Stimulated activated naive CD8-positive, alpha-beta T cell treated with anti-CD3 and anti-CD28 coated beads, Interleukin-15, Interleukin-2, amounts not matched to agents 100 ng/mL and 50 ng/mL, for 24 hours (primary cell): ENCODE measurements around the gene SMAD6.

Experiments
- H3K27ac Mint-ChIP-seq: one replicate; pipeline ENCODE4 v1.8.0; 2021; ENCODE audit warnings: mild to moderate bottlenecking, mixed read lengths
- H3K27me3 Mint-ChIP-seq: one replicate; pipeline ENCODE4 v1.8.0; 2021; ENCODE audit warnings: mixed read lengths
- H3K36me3 Mint-ChIP-seq: one replicate; pipeline ENCODE4 v1.8.0; 2021; ENCODE audit warnings: low read depth, mixed read lengths
- H3K4me1 Mint-ChIP-seq: one replicate; pipeline ENCODE4 v1.8.0; 2021; ENCODE audit warnings: low read depth, mixed read lengths
- H3K4me3 Mint-ChIP-seq: one replicate; pipeline ENCODE4 v1.8.0; 2021; ENCODE audit warnings: mild to moderate bottlenecking, mixed read lengths
- H3K9me3 Mint-ChIP-seq: one replicate; pipeline ENCODE4 v1.8.0; 2021; ENCODE audit warnings: mixed read lengths

SMAD6 gene

DNA sequence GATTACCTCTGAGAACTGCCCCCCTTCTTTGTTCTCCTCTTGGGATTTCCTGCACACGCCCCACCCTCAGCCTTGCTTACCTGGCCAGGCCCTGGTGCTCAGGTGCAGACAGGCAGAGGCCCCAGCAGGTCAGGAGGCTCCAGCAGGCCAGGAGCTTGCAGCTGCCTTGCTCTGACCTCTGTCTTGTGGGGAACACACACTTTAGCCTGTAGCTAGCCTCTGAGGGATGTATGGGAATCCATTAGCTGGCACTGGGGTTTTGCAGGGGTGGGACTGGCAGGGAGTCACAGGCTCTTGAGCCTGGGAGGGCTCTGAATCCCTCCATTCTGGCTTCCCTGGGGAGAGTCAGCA, 2.7 kb downstream of the SMAD6 start:
- Mint-ChIP-seq H3K4me1 (peaks cover 24% of the 10 kb centered on the region), H3K9me3 (no peaks in the 10 kb centered on the region), H3K27ac (no peak overlapping the region), H3K4me3 (peak overlapping the region; percentile 70), H3K27me3 (peaks cover 25% of the 10 kb centered on the region), H3K36me3 (no peaks in the 10 kb centered on the region)

DNA sequence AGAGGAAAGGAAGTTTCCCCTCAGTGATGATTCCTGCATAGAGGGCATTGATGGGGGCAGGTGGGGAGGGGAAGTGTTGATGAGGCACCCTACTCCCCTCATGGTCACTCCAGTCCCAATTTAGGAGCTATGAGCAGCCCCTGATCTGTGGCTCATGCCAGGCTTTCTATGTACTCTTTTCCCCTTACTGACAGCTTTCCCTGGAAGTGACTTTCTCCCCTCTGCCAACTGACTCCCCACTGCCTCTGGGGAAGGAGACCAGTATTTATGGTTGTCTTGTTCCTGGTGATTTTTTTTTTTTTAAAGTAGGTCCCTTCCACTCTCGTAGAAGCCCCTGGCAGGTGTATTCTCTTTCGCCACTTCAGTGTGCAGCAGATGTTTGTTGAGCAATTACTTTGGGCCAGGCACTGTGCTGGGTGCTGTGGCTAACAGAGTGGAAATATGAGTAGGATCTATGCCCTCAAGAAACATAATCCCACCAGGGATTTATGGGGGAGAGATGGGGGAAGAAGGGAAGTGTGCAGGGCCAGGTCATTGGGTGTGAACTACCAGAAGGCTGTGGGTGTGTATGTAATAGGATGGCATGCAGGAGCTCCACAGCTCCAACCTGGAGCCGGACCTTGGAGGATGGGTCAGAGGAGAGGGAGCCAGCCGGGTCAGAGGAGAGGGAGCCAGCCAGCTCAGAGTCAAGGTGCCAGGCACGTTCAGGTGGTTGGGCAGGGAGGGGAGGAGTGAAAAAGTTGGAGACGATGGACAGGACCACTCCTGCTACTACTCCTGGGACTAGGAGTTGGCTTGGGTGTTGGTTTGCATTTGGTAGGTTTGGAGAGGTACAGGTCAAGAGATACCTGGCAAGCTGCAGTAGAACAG, 3.5 kb downstream of the SMAD6 start:
- Mint-ChIP-seq H3K4me1 (peaks cover 18% of the 10 kb centered on the region), H3K4me3 (no peak overlapping the region), H3K27ac (no peak overlapping the region), H3K9me3 (no peaks in the 10 kb centered on the region), H3K36me3 (no peaks in the 10 kb centered on the region), H3K27me3 (peaks cover 23% of the 10 kb centered on the region)

DNA sequence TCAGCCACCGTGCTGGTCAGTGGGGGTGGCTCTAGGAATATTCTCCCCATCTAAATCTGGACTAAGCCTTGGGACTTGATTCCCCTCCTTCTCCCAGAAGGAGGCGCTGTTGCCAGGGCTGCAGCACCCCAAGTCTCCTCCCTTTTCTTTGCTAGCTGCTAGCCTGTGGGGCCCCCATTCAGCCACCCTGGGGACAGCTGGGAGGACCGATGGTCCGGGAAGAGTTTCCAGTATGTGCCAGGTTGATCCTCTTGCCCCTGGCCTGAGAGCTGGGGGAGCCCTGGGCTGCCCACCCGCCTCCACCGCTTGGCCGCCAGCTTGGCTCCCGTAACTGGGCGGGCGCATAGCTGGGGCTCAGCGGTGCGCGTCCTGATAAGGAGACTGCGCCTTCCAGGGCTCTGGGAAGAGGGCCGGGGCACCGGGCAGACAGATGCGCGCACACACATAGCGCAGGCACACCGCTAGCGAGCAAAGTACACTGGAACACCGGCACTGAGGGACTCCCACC, 4.2 kb downstream of the SMAD6 start:
- peaks cover 22% of the 10 kb centered on the region for H3K27me3 Mint-ChIP-seq
- H3K36me3 Mint-ChIP-seq = no peaks in the 10 kb centered on the region
- H3K9me3 Mint-ChIP-seq = no peaks in the 10 kb centered on the region
- no peak overlapping the region for H3K27ac Mint-ChIP-seq
- H3K4me1 Mint-ChIP-seq = peaks cover 16% of the 10 kb centered on the region
- H3K4me3 Mint-ChIP-seq = no peak overlapping the region

DNA sequence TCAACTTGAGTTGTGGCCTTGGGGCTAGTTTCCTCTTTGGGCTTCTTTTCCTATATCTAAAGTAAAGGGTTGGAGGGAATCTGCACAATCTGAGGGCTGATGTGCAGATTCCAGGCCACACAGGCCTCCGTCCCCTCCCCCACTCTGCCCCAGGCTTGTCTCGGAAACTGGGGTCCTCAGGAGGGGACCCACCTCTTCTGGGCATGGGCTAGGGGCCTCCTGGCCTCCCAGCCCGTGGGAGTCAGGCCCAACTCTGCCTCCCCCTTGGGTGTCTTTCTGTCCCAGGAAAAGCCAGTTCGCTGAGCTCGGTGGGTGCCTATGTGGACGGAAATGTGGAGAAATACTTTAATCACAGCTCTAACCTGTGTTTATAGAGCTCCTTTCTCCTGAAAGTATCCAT, 4.8 kb downstream of the SMAD6 start:
- Mint-ChIP-seq H3K36me3 (no peaks in the 10 kb centered on the region), H3K9me3 (no peaks in the 10 kb centered on the region), H3K4me1 (peaks cover 12% of the 10 kb centered on the region), H3K27me3 (peaks cover 22% of the 10 kb centered on the region), H3K4me3 (no peak overlapping the region), H3K27ac (no peak overlapping the region)

DNA sequence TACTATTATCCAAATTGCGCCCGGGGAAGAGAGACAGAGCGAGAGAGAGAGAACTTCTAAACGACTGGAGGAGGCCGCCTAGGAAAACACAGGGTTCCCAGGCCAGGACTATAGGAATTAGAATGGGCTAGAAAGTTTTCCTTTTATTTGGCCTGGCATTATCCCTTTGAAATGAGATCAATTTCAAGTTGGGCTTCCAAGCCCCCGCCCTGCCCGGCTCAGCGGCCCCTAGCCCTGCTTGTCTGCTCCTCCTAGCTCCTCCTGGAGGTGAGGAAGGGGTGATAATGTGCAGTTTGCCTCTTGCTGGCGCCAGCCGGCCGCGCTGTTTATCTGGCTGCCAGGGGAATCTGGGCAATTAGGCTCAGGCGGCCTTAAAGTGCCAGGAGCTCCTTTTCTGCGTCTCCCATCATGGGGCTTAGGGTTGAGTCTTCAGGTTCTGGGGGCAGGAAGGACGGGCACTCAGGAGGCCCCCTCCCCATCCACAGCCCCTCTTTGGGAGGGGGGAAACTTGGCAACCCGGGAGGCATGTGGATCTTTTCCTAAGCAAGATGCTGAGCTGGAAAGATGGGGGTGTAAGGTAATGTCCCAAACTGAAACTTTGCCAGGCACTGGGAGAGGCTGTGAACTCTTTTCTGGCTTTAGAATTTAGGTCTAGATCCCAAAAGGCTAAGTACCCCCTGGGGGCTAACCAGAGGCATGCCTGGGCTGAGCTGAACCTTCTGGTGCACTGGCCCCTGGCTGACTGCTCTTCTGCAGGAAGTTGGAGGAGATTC, 5.5 kb downstream of the SMAD6 start:
- peaks cover 18% of the 10 kb centered on the region for H3K27me3 Mint-ChIP-seq
- no peaks in the 10 kb centered on the region for H3K9me3 Mint-ChIP-seq
- peaks cover 7% of the 10 kb centered on the region for H3K4me1 Mint-ChIP-seq
- H3K4me3 Mint-ChIP-seq = no peak overlapping the region
- no peaks in the 10 kb centered on the region for H3K36me3 Mint-ChIP-seq
- H3K27ac Mint-ChIP-seq = no peak overlapping the region

DNA sequence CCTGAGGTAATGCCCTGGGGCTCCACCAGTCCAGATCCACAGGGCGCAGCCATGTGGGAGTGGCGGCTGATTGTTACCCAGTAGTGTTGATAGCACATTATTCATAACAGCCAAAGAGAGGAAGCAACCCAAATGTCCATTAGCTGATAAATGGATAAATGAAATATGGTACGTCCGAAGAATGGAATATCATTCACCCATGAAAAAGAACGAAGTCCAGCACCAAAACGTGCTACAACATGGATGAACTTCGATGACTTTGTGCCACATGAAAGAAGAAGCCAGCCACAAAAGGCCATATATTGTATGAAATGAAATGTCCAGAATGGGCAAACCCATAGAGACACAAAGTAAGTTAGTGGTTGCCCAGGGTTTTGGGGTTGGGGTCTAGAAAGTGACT, 6.4 kb downstream of the SMAD6 start:
- no peaks in the 10 kb centered on the region for H3K36me3 Mint-ChIP-seq
- H3K4me1 Mint-ChIP-seq = peaks cover 4% of the 10 kb centered on the region
- H3K27me3 Mint-ChIP-seq = peaks cover 18% of the 10 kb centered on the region
- no peak overlapping the region for H3K27ac Mint-ChIP-seq
- no peak overlapping the region for H3K4me3 Mint-ChIP-seq
- H3K9me3 Mint-ChIP-seq = no peaks in the 10 kb centered on the region

DNA sequence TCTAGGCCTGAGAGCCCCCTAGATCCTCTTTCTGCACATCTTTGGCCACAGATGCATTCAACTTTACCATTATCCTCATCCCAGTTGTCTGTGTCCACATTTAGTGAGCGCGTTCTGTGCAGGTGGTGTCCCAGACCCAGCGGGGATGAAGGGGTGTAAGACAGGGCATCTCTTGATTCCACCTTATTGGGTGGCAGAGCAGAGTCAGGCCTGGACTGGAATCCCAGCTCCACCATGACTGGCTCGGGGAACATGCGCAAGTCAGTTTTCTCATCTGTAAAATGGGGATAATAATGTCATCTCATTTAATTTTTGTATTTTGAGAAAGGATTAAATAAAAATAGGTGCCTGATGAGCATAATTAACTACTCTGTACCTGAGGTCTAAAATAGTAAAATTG, 7.8 kb downstream of the SMAD6 start:
- Mint-ChIP-seq H3K36me3 (no peaks in the 10 kb centered on the region), H3K9me3 (no peaks in the 10 kb centered on the region), H3K4me3 (no peak overlapping the region), H3K27ac (no peak overlapping the region), H3K27me3 (peaks cover 9% of the 10 kb centered on the region), H3K4me1 (no peaks in the 10 kb centered on the region)

DNA sequence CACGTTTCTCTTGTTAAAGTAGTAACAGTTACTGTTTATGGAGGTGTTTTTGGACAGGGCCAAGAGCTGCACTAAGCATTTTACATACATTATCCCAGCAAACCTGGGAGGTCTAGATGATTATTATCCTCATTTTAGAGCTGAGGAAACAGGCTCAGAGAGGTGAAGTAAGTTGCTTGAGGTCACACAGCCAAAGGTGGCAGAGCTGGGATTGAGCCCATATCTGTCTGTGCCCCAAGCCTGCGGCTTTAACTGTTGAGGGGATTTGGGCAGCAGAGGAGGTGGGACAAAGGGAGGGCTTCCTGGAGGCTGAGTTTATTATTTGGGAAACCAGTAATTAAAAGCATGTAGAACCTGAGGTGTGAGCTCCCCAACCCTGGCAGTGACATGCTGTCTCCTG, 9.2 kb downstream of the SMAD6 start:
- H3K4me3 Mint-ChIP-seq = no peak overlapping the region
- no peaks in the 10 kb centered on the region for H3K4me1 Mint-ChIP-seq
- no peaks in the 10 kb centered on the region for H3K9me3 Mint-ChIP-seq
- H3K36me3 Mint-ChIP-seq = no peaks in the 10 kb centered on the region
- no peak overlapping the region for H3K27ac Mint-ChIP-seq
- H3K27me3 Mint-ChIP-seq = peaks cover 3% of the 10 kb centered on the region

DNA sequence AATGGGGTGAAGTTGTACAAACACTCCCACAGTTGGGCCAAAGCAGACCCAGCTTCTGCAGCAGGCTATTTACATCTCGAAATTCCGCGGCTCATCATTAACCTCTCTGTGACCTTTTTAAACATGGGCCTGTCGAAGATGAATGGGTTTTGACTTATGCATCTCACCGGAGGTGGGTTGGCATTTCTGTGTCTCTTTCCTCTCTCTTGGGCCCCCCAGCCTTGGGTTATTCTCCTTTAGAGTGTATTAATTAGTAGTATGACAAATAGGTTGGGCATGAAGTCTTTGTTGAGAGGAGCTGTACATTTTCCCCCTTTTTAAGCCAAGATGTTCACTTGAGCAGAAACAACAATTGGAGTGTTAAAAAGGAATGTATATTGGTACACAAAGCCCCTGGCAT, 9.8 kb downstream of the SMAD6 start:
- Mint-ChIP-seq H3K4me3 (no peak overlapping the region), H3K27ac (no peak overlapping the region), H3K9me3 (no peaks in the 10 kb centered on the region), H3K36me3 (no peaks in the 10 kb centered on the region), H3K4me1 (no peaks in the 10 kb centered on the region), H3K27me3 (peaks cover 6% of the 10 kb centered on the region)

DNA sequence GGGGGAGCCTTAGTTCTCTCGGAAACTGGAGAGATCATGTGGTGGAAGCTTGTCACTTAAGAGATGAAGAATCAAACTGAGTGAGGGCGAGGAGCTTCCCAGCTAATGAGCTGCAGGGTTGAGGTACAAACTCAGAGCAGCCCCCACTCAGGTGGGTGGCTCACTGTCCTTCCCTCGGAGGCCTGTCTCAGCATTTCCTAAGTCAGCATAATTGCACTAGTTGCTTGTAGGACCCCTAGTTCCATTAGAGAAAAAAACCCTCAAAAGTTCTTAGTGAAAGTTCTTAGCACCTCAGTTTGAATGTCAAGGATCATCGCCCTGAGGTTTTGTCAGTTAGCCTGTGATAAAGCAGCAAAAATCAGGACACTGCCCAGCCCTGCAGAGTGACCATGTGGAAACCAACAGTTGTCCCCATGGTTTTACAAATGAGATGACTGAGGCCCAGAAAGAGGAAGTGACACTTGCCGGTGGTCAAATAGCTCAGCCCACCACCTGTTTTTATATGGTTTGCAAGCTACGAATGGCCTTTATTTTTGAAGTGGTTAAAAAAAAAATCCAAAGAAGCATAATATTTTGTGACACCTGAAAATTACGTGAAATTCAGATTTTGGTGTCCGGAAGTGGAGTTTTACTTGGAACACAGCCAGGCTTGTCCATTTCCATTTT, 11.9 kb downstream of the SMAD6 start:
- Mint-ChIP-seq H3K36me3 (no peaks in the 10 kb centered on the region), H3K9me3 (no peaks in the 10 kb centered on the region), H3K27me3 (peaks cover 8% of the 10 kb centered on the region), H3K4me3 (no peak overlapping the region), H3K4me1 (no peaks in the 10 kb centered on the region), H3K27ac (no peak overlapping the region)

DNA sequence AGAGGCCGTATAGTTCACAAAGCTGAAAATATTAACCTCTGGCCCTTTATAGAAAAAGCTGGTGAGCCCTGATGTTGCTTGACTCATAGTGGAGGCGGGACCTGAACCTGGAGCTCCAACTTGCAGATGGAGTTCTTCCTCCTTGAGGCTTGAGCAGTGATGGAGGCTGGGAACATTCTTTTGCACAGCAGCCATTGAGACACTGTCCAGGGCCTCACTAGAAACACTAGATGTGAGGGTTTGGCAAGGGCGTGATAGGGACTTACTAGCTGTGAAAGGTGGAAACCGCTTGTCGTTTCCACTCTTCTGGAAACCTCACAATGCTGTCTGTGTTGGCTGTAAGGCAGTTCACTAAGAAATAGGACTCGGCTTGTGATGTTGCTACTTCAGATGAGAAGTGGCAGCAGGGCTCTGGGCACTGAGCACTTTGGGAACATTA, 12.5 kb downstream of the SMAD6 start:
- Mint-ChIP-seq H3K27me3 (peaks cover 8% of the 10 kb centered on the region), H3K4me3 (no peak overlapping the region), H3K36me3 (no peaks in the 10 kb centered on the region), H3K9me3 (no peaks in the 10 kb centered on the region), H3K4me1 (no peaks in the 10 kb centered on the region), H3K27ac (no peak overlapping the region)

DNA sequence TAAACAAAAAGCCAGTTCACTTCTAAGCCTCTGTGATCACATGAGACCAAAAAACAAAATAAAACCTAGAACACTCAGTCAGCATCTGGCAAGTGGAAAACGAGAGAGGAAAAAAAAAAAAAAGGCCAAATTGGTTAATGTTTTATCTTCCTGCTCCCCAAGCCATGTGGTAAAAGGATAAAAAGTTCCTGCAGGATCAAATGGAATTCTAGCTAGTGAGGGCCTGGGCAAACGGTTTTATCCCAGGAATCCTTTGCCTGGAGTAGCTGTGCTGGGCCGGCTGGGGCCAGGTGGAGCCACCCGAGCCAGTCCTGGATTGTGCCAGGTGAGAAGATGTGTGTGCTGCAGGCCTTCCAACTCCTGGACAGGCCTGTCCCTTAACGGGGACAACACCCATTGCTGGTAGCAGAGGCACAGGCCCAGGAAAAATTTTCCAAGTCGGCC, 13.2 kb downstream of the SMAD6 start:
- no peak overlapping the region for H3K27ac Mint-ChIP-seq
- peaks cover 8% of the 10 kb centered on the region for H3K27me3 Mint-ChIP-seq
- H3K4me3 Mint-ChIP-seq = no peak overlapping the region
- H3K4me1 Mint-ChIP-seq = no peaks in the 10 kb centered on the region
- H3K36me3 Mint-ChIP-seq = no peaks in the 10 kb centered on the region
- no peaks in the 10 kb centered on the region for H3K9me3 Mint-ChIP-seq

DNA sequence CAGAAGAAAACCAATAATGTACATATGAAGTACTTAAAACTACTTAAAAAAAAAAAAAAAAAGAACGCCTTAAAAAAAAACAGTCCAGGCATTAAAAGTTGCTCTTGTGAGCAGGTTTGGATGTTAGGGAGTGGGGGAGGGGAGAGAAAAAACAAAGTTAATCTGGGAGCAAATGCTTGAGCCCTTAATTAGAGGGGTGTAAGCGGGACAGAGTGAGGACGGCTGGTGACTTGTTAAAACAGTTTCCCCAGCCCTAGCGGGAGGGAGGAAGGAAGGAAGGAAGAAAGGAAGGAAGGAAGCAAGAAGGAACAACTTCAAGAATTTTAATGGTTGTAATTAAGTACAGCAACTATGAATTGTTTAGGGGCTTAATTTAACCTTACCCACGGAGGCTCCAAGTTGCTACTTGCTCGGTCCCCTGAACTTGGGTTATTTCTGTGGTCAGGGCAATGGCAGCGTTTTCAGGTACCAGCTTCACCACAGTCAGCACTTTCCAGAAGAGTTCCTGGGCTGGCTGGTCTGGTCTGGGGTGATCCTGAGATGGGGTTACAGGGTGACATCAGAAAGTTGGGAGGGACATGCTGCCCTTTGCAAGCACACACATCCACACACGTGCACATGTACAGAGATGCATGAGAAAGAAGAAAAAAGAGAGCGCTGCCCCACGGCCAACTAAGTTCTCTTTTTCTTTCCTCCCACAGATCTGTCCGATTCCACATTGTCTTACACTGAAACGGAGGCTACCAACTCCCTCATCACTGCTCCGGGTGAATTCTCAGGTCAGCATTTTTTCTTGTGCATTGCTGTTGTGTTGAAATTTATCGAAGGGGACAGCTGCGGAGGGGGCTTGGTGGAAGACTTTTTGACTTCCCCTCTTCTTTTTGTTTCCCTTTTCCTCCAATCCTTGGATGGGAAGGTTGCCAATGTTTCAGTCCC, 14.0 kb downstream of the SMAD6 start:
- no peak overlapping the region for H3K27ac Mint-ChIP-seq
- no peaks in the 10 kb centered on the region for H3K9me3 Mint-ChIP-seq
- no peak overlapping the region for H3K4me3 Mint-ChIP-seq
- no peaks in the 10 kb centered on the region for H3K4me1 Mint-ChIP-seq
- no peaks in the 10 kb centered on the region for H3K36me3 Mint-ChIP-seq
- peaks cover 8% of the 10 kb centered on the region for H3K27me3 Mint-ChIP-seq

DNA sequence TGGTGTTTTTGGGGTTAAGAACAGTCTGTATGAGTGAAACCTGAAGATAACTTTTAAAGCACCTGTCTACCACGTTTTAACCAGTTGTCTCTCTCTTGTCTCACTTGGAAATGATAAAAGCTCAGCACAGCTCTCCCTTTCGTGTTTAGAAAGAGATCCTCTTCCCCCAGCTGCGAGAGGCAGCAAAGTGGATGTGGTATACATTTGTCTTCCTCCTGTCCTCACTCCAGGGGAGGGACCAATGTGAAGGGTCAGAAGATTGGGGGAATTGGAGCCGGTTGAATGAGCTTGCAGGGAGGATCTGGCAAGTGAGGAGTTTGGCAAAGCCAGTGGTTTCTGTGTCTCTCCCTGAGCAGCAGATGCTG, 14.6 kb downstream of the SMAD6 start:
- H3K36me3 Mint-ChIP-seq = no peaks in the 10 kb centered on the region
- H3K27ac Mint-ChIP-seq = no peak overlapping the region
- H3K4me3 Mint-ChIP-seq = no peak overlapping the region
- peaks cover 8% of the 10 kb centered on the region for H3K27me3 Mint-ChIP-seq
- no peaks in the 10 kb centered on the region for H3K9me3 Mint-ChIP-seq
- H3K4me1 Mint-ChIP-seq = no peaks in the 10 kb centered on the region
